ENCODE measurements around the gene RAB11FIP4.
A peak's percentile ranks its signal among the peaks of the same experiment; 100 is the strongest.

RAB11FIP4 gene

DNA sequence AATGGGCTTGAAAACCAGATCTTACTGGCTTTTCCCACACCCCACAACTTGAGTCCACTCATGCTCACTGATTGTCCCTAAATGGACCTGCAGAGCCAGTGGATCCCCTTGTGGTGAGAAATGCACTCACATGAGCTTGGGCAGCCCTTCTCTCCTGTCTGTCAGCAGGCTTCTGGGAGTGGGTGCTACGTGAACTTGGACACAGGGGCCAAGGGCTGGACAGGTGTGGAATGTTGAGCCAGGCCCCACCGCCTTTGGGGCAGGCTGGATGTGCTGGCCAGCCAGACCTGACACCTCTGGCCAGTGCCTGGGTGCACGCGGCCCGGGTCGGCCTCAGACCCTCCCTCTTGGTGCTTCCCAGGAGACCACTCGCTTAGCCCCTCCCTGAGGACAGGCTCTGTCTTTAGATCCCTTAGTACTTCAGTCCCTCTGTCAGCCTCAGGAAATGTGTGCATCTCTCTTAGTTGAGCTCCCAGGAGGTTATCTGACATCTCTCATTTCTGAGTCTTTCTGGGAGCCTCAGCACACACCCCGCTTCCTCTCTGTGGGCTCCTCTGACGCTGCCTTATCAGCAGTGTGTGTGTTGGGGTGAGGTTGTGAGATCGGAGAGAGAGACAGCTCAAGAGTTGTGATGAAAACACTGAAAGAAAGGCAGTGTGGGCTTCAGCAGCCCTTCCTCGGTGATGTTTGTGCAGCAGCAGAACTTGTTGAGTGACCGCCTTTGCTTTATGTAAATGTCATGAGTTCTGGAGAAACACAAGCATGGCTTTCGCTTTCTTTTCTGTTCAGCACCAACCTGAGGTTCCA lies 117.0 kb downstream of the RAB11FIP4 start:
- no peak for DNase-seq

GRCh38 chr17:31509095-31509804 lies 117.8 kb downstream of the RAB11FIP4 start:
- no peak for DNase-seq

- no peak for DNase-seq
Measured at GRCh38 chr17:31509805-31510177, 118.3 kb downstream of the RAB11FIP4 start.

DNA sequence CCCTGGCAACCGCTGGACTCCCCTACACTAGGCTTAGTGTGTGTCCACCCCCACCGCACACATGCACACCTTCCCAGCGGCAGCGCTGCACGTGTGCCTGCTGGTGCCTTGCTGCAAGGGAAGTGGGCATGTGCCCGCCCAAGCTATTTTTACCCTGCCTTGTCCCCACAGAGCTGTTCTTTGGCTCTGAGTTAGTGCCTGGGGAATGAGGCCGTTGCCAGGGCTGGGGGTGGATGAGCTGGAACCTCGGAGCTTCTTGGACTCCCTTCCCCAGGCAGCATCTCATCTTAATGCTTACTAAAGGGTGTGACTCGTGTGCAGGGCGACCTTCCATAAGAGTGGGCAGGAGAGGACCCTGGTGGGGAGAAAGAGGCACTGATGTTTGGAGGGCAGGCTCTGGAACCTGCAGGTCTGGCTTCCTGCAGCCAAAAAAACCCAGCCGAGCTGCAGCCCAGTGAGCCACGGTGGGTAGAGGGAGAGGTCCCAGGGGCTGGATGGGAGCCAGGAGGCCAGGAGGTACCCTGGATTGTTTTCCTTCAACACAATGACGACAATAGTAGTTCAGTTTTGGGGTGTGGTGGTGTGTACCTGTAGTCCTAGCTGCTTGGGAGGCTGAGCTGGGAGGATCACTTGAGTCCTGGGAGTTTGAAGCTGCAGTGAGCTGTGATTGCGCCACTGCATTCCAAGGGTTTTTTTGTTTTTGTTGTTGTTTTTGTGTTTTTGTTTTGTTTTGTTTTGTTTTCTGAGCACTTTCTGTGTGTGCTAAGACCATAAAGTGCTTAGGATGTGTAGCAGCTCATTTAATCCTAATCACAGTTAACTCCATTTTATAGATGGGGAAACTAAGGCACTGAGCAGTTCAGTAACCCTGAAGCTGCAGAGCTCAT lies 119.1 kb downstream of the RAB11FIP4 start:
- DNase-seq, result no peak

DNA sequence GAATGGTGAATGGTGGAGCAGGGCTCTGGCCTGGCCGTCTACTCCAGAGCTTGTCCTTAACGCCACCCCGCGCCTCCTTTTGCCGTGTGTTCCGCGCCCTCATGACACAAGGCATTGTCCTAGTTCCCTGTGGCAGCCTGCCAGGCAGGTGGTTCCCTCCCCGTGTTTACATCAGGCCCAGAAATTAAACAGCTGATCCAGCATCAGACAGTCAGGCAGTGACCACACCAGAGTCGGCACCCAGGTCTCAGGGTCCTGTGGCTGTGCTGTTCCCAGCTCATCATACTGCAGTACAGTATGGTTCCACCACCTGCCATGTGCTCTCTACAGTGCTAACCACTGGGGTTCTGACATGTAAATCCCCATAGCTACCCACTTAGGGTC lies 119.7 kb downstream of the RAB11FIP4 start:
- DNase-seq, result no peak

- DNase-seq, result no peak
Measured at GRCh38 chr17:31511580-31511979, 120.1 kb downstream of the RAB11FIP4 start.

DNA sequence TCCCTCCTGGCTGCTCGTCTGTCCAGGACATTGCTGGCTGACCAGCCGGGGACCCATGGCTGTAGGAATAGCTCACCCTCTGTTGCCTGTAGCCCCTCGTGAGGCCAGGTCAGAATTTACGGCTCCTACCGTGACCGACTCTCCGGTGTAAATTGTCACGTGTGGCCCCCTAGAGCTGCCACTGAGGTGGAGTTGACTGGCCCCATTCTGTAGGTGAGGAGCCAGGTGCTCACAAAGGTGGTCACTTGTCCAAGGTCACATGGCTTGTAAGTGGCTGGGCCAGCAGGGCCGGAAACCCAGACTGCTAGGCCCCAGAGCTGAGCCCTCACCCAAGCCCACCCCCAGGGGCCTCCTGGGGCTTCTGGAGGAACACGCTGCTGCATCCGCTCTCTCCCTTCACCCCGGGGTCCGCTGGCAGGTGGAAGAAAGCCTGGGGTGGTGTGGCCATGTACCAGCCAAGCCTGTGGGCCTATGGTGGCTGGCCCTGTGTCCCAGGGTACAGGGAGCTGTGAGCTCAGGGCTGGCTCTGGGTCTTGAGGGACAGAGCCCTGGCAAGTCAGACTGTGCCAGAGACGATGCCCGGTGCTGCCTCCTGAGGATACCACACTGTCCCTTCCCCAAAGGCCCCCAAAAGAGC lies 120.7 kb downstream of the RAB11FIP4 start:
- DNase-seq, result no peak

- no peak for DNase-seq
Measured at GRCh38 chr17:31512796-31513195, 121.3 kb downstream of the RAB11FIP4 start.

DNA sequence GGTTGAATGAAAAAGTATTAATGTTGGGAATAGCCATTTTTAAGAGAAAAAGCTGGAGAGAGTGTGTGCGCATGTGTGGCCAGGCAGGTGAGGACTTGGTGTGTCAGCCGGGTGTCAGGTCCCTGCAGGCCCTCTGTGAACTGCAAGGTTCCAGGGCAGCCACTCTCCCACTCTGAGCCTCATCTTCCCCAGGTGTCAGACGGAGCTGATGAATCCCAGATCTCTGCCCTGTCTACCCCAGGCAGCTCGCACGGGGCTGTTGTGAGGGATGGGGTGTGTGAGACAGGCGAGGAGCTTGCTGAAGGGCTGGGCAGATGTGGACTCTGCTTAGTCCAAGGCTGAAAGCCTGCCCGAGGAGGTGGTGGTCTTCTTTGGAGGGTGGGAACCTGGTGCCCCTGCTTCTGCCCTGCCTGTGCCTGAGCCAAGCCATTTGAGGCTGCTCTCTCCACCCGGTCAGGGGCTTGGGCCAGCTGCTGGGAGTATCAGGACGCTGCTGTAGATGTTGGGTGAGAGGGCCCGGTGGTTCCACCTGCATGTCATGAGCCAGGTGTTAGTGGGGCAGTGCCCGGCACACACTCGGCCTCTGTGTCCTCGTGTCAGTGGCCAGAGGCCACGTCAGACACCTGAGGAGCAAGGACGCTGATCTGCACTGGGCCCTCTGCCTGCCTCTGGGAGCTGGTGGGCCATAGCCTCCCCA lies 122.4 kb downstream of the RAB11FIP4 start:
- no peak for DNase-seq

GRCh38 chr17:31515267-31515666 lies 123.8 kb downstream of the RAB11FIP4 start:
- no peak for DNase-seq

- no peak for DNase-seq
Measured at GRCh38 chr17:31517524-31517923, 126.0 kb downstream of the RAB11FIP4 start.

DNA sequence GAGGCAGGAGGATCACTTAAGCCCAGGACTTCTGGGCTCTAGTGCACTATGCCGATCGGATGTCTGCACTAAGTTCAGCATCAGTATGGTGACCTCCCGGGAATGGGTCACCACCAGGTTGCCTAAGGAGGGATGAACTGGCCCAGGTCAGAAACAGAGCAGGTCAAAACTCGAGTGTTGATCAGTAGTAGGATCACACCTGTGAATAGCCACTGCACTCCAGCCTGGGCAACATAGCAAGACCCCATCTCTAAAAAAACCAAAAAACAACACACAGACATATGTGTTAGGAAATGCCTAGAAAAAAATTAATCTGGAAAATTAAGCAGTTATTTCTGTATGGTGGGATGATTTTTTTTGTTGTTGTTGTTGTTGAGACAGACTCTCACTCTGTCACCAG lies 127.0 kb downstream of the RAB11FIP4 start:
- no peak for DNase-seq

- no peak for DNase-seq
Measured at GRCh38 chr17:31521632-31522283, 130.3 kb downstream of the RAB11FIP4 start.

GRCh38 chr17:31522284-31522931 lies 130.9 kb downstream of the RAB11FIP4 start:
- no peak for DNase-seq

GRCh38 chr17:31522987-31523495 lies 131.6 kb downstream of the RAB11FIP4 start:
- no peak for DNase-seq

DNA sequence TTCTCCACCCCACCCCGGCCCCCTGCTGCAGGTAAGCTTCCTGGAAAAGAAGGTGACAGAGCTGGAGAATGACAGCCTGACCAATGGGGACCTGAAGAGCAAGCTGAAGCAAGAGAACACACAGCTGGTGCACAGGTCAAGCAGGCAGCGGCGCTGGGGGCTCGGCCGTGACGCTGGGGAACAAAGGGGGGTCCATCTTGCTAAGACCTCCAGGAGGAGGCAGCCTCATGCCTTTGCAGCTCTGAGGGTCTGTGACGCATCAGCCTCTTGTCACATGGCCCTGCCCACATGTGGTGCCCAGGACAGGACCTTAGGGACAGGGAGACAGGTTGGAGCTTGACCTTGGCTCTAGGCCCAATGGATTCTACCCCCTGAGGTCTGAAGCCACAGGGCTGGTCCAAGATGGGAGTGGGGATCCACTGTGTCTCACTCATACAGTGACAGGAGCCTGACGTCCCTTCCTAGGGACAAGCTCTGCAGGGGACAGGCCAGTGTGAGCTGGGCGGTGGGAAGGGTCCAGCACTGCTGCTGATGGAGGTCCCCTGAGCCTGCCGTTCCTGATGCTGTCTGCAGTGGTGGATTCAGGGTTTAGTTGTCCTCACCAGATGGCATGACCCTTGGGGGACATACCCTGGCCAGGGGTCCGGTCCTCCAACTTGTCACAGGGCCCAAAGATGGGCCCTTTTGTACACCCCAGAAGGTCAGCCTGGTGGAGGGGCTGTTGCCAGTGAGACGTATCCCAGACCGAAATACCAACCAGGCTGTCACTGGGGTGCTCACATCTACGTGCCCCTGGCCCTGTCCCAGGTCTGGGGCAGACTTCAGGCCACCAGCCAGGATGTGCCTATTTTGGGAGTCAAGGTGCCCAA lies 132.6 kb downstream of the RAB11FIP4 start:
- DNase-seq, result no peak

DNA sequence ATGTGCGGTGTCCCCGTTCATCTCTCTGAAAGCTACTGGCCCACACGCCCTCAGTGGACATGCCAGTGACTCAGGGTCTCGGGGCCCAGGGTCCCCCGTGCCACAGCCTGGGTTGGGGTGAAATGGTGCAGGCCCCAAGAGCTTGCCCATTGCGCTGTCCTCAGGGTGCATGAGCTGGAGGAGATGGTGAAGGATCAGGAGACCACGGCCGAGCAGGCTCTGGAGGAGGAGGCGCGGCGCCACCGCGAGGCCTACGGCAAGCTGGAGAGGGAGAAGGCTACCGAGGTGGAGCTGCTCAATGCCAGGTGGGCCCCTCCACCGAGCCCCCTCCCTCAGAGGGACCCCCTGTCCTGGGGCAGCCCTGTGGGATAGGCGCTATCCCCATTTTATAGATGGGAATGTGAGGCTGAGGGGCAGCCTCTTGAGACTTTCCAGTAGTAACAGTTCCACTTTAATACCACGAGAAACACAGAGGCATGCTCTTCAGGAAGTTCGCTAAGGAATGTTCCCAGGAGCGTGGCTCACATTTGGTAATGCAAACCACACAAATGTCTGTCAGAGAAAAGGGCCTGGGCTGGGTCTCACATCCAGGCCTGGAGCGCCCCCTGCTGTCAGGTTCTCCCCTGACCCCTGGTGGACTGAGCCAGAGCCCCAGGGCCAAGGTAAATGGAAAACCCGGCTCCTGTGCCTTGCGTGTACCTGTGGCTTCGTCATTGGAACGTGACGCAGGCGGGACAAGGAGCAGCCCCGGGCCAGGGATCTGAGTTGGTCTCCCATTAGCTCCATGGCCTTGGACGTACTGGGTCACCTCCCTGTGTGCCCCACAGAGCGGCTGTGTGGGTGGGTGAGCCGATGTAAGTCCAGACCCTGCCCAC lies 133.7 kb downstream of the RAB11FIP4 start:
- peak; percentile 50 for DNase-seq

DNA sequence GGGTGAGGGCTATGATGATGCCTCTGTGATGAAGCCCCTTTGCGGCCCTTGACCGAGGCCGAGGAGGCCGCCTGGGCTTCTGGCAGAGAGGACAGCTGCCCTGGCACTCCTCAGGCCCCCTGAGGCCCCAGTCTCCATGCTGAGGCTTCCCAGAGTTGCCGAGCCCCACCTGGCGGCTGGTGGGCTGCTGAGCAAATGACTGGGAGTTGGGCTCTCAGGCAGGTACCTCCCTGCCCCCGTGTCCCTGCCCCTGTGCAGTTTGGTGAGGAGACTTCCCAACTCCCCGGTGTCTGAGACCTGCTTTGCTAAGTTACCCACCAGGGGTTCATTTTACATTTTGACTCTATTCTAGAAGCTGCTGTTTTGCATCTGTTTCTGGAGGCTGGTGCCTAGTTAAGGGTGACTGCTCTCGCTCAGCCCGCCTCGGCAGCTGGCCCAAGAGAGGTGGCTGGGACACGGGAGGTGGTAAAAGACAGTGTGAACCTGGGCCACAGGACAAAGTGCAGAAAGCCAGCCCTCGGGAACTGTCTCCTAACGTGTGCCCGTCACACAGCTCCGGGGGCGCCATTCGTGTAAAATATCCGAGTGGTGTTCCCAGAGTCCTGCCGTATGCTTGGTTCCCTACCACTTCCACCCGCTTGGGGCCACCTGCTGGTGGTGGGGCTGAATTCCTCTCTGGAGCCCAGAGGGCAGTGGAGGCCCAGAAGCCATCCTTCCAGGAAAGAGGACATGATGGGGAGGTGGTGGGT lies 134.5 kb downstream of the RAB11FIP4 start:
- DNase-seq, result no peak

Data from T1000 (cell line).